ENCODE results near the gene OR13A1.
"Not testable (repeated sequence)": the region's sequence is repeated elsewhere in the genome, so short reads cannot be mapped to it uniquely, and the experiment has no call there.

The OR13A1 gene, protein sequence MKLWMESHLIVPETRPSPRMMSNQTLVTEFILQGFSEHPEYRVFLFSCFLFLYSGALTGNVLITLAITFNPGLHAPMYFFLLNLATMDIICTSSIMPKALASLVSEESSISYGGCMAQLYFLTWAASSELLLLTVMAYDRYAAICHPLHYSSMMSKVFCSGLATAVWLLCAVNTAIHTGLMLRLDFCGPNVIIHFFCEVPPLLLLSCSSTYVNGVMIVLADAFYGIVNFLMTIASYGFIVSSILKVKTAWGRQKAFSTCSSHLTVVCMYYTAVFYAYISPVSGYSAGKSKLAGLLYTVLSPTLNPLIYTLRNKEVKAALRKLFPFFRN

DNA sequence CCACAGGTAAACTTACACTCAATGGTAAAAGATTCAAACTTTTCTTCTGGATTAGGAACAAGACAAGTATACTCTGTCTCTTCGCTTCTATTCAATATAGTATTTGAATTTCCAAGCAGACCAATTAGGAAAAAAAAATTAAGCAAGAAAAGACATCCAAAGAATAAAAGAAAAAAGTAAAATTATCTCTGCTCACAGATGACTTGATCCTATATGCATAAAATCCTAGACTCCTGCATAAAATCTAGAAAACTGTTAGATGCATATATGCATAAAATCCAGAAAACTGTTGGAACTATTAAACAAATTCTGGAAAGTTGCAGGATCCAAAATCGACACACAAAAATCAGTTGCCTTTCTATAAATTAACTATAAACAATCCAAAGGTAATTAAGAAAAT is at the start of gene OR13A1:
Gene OR13A1, minus strand, starts transcription at position 101 of the 400 bp plus-strand sequence. CDS start 11,186 bp downstream, outside the sequence.
- Mint-ChIP-seq H3K36me3 (ENCODE audit: low read depth) (no peaks in the 10 kb centered on the region), H3K4me3 (no peak within 1 kb of the TSS), H3K27me3 (peaks cover 8% of the 10 kb centered on the region), H3K9me3 (peaks cover 20% of the 10 kb centered on the region), H3K27ac (no peak within 1 kb of the TSS), H3K4me1 (ENCODE audit: low read depth) (no peaks in the 10 kb centered on the region)
- DNase-seq: no peak

DNA sequence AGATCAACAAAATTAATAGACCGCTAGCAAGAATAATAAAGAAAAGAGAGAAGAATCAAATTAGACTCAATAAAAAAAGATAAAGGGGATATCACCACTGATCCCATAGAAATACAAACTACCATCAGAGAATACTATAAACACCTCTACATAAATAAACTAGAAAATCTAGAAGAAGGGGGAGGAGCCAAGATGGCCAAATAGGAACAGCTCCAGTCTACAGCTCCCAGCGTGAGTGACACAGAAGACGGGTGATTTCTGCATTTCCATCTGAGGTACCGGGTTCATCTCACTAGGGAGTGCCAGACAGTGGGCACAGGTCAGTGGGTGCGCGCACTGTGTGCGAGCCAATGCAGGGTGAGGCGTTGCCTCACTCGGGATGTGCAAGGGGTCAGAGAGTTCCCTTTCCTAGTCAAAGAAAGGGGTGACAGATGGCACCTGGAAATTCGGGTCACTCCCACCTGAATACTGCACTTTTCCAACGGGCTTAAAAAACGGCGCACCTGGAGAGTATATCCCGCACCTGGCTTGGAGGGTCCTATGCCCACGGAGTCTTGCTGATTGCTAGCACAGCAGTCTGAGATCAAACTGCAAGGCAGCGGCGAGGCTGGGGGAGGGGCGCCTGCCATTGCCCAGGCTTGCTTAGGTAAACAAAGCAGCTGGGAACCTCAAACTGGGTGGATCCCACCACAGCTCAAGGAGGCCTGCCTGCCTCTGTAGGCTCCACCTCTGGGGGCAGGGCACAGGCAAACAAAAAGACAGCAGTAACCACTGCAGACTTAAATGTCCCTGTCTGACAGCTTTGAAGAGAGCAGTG is 46.8 kb upstream of the OR13A1 start:
- H3K27me3 Mint-ChIP-seq: peaks cover 58% of the 10 kb centered on the region
- H3K4me1 Mint-ChIP-seq (ENCODE audit: low read depth): peaks cover 11% of the 10 kb centered on the region
- H3K27ac Mint-ChIP-seq; H3K9me3 Mint-ChIP-seq; DNase-seq; H3K36me3 Mint-ChIP-seq (ENCODE audit: low read depth); H3K4me3 Mint-ChIP-seq: not testable (repeated sequence)

DNA sequence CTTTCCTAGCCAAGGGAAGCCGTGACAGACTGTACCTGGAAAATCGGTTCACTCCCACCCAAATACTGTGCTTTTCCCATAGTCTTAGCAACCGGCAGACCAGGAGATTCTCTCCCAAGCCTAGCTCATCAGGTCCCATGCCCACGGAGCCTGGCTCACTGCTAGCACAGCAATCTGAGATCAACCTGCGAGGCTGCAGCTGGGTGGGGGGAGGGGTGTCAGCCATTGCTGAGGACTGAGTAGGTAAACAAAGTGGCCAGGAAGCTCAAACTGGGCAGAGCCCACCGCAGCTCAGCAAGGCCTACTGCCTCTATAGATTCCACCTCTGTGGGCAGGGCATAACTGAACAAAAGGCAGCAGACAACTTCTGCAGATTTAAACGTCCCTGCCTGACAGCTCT is 43.6 kb upstream of the OR13A1 start:
- H3K36me3 Mint-ChIP-seq (ENCODE audit: low read depth); DNase-seq; H3K27ac Mint-ChIP-seq; H3K4me3 Mint-ChIP-seq; H3K9me3 Mint-ChIP-seq: not testable (repeated sequence)
- H3K4me1 Mint-ChIP-seq (ENCODE audit: low read depth): peaks cover 15% of the 10 kb centered on the region
- H3K27me3 Mint-ChIP-seq: peaks cover 44% of the 10 kb centered on the region

DNA sequence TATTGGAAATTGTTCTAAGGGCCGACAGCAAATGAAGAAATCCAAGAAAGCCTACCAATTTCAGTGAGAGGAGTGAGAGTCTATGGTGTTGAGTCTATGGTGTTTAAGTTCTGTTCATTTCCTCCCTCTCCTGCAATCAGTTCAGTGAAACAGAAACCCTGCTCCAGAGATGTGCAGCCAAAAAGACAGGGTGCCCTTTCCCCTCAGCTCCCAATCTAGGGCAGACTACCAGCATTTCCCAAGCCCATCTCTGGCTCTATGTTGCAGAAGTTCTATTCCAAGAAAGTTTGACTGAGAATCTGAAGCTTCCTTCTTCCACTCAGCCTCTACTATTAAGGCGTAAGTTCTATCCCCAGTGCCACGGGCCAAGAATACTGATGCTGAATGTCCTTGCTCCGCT is 40.1 kb upstream of the OR13A1 start:
- Mint-ChIP-seq H3K27ac (no peak overlapping the region), H3K4me1 (ENCODE audit: low read depth) (peaks cover 21% of the 10 kb centered on the region), H3K36me3 (ENCODE audit: low read depth) (no peaks in the 10 kb centered on the region), H3K27me3 (peaks cover 24% of the 10 kb centered on the region), H3K9me3 (no peaks in the 10 kb centered on the region), H3K4me3 (no peak overlapping the region)
- no peak for DNase-seq

DNA sequence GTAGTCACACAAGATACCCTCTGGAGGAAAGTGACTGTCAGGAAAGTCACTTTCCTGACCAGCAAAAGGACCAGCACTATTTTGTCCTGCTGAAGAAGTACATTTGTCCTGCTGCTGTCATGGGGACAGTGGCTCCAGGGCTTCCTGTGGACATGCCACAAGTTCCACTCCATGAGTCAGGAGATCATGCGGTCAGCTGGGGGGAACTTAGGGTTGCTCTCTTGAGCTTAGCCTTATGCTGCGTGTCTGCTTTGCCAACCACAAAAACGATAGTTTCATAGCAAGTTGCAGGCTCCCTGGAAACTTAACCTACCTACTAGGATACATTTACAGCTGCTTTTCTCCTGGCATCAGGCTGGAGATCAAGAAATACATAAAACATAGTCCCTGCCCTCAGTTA is 38.9 kb upstream of the OR13A1 start:
- no peaks in the 10 kb centered on the region for H3K9me3 Mint-ChIP-seq
- peaks cover 21% of the 10 kb centered on the region for H3K4me1 Mint-ChIP-seq (ENCODE audit: low read depth)
- H3K4me3 Mint-ChIP-seq: no peak overlapping the region
- DNase-seq: no peak
- H3K27ac Mint-ChIP-seq: no peak overlapping the region
- no peaks in the 10 kb centered on the region for H3K36me3 Mint-ChIP-seq (ENCODE audit: low read depth)
- peaks cover 18% of the 10 kb centered on the region for H3K27me3 Mint-ChIP-seq

DNA sequence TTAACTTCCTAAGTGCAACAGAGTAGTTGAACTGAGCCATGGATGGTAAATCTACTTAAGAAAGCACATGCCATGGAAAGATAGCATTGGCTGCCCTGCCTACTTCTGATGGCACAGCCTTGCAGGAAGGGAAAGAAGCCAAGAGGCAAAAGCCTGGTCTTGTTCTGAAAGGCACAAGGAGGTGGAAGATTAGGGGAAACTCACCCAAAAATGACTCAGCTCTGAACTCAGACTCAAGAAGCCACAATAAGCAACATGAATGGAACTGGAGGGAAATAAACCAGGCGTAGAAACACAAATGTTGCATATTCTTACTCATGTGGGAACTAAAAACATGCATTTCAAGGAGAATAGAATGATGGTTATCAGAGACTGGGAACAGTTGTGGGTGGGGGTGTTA is 37.8 kb upstream of the OR13A1 start:
- DNase-seq: no peak
- Mint-ChIP-seq H3K4me1 (ENCODE audit: low read depth) (peaks cover 20% of the 10 kb centered on the region), H3K4me3 (no peak overlapping the region), H3K9me3 (no peaks in the 10 kb centered on the region), H3K27me3 (peaks cover 16% of the 10 kb centered on the region), H3K27ac (peak overlapping the region; percentile 88), H3K36me3 (ENCODE audit: low read depth) (no peaks in the 10 kb centered on the region)

DNA sequence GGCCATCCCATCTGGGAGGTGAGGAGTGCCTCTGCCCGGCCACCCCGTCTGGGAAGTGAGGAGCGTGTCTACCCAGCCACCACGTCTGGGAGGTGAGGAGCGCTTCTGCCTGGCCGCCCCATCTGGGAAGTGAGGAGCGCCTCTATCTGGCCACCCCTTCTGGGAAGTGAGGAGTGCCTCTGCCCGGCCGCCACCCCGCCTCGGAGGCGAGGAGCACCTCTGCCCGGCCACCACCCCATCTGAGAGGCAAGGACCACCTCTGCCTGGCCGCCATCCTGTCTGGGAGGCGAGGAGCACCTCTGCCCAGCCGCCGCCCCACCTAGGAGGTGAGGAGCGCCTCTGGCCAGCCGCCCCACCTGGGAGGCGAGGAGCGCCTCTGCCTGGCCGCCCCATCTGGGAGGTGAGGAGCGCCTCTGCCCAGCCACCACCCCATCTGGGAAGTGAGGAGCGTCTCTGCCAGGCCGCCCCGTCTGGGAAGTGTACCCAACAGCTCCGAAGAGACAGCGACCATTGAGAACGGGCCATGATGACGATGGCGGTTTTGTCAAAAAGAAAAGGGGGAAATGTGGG is 32.9 kb upstream of the OR13A1 start:
- not testable (repeated sequence) for H3K9me3 Mint-ChIP-seq; H3K4me3 Mint-ChIP-seq; H3K36me3 Mint-ChIP-seq (ENCODE audit: low read depth); H3K4me1 Mint-ChIP-seq (ENCODE audit: low read depth); DNase-seq; H3K27ac Mint-ChIP-seq
- H3K27me3 Mint-ChIP-seq: peaks cover 10% of the 10 kb centered on the region

DNA sequence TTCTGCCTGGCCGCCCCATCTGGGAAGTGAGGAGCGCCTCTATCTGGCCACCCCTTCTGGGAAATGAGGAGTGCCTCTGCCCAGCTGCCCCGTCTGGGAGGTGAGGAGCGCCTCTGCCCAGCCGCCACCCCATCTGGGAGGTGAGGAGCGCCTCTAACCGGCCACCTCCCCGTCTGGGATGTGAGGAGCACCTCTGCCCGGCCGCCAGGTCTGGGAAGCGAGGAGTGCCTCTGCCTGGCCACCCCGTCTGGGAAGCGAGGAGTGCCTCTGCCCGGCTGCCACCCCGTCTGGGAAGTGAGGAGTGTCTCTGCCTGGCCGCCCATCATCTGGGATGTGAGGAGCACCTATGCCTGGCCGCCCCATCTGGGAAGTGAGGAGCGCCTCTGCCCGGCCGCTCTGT is 32.1 kb upstream of the OR13A1 start:
- not testable (repeated sequence) for H3K36me3 Mint-ChIP-seq (ENCODE audit: low read depth); DNase-seq; H3K4me3 Mint-ChIP-seq; H3K4me1 Mint-ChIP-seq (ENCODE audit: low read depth); H3K27ac Mint-ChIP-seq; H3K9me3 Mint-ChIP-seq
- H3K27me3 Mint-ChIP-seq: peaks cover 10% of the 10 kb centered on the region

DNA sequence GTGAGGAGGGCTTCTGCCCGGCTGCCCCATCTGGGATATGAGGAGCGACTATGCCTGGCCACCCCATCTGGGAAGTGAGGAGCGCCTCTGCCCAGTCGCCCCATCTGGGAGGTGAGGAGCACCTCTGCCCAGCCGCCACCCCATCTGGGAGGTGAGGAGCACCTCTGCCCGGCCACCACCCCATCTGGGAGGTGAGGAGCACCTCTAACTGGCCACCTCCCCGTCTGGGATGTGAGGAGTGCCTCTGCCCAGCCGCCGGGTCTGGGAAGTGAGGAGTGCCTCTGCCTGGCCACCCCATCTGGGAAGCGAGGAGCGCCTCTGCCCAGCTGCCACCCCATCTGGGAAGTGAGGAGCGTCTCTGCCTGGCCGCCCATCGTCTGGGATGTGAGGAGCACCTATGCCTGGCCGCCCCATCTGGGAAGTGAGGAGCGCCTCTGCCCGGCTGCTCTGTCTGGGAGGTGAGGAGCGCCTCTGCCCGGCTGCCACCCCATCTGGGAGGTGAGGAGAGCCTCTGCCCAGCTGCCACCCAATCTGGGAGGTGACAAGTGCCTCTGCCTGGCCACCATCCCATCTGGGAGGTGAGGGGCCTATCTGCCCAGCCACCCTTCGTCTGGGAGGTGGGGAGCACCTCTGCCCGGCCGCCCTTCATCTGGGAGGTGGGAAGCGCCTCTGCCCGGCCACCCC is 31.4 kb upstream of the OR13A1 start:
- H3K27ac Mint-ChIP-seq; H3K4me3 Mint-ChIP-seq; H3K4me1 Mint-ChIP-seq (ENCODE audit: low read depth); H3K36me3 Mint-ChIP-seq (ENCODE audit: low read depth); H3K9me3 Mint-ChIP-seq; DNase-seq; H3K27me3 Mint-ChIP-seq: not testable (repeated sequence)

DNA sequence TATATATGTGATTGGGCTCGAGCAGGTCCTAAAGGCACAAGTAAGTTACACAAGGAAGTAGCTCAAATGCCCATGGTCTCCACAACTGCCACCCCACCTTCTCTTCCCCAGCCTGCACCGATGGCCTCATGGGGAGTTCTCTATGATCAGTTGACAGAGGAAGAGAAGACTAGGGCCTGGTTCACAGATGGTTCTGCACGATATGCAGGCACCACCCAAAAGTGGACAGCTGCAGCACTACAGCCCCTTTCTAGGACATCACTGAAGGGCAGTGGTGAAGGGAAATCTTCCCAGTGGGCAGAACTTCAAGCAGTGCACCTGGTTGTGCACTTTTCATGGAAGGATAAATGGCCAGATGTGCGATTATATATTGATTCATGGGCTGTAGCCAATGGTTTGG is 25.0 kb upstream of the OR13A1 start:
- not testable (repeated sequence) for H3K27me3 Mint-ChIP-seq; H3K36me3 Mint-ChIP-seq (ENCODE audit: low read depth); DNase-seq; H3K4me1 Mint-ChIP-seq (ENCODE audit: low read depth); H3K4me3 Mint-ChIP-seq; H3K9me3 Mint-ChIP-seq; H3K27ac Mint-ChIP-seq

DNA sequence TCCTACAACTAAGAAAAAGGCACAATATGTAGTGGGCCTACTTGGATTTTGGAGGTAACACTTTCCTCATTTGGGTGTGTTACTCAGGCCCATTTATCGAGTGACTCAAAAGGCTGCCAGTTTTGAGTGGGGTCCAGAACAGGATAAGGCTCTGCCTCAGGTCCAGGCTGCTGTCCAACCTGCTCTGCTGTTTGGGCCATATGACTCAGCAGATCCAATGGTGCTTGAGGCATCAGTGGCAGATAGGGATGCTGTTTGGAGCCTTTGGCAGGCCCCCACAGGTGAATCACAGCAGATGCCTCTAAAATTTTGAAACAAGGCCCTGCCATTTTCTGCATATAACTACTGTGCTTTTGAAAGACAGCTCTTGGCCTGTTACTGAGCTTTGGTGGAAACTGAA is 24.5 kb upstream of the OR13A1 start:
- peaks cover 6% of the 10 kb centered on the region for H3K27me3 Mint-ChIP-seq
- DNase-seq: no peak
- H3K4me3 Mint-ChIP-seq: no peak overlapping the region
- H3K9me3 Mint-ChIP-seq: no peaks in the 10 kb centered on the region
- no peaks in the 10 kb centered on the region for H3K36me3 Mint-ChIP-seq (ENCODE audit: low read depth)
- H3K27ac Mint-ChIP-seq: no peak overlapping the region
- no peaks in the 10 kb centered on the region for H3K4me1 Mint-ChIP-seq (ENCODE audit: low read depth)

DNA sequence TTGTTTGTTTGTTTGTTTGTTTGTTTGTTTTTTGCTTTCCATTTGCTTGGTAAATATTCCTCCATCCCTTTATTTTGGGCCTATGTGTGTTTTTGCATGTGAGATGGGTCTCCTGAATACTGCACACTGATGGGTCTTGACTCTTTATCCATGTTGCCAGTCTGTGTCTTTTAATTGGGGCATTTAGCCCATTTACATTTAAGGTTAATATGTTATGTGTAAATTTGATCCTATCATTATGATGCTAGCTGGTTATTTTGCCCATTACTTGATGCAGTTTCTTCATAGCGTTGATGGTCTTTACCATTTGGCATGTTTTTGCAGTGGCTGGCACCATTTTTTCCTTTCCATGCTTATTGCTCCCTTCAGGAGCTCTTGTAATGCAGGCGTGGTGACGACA is 16.4 kb upstream of the OR13A1 start:
- not testable (repeated sequence) for DNase-seq; H3K4me3 Mint-ChIP-seq; H3K4me1 Mint-ChIP-seq (ENCODE audit: low read depth); H3K27ac Mint-ChIP-seq; H3K36me3 Mint-ChIP-seq (ENCODE audit: low read depth)
- Mint-ChIP-seq H3K27me3 (peaks cover 39% of the 10 kb centered on the region), H3K9me3 (peaks cover 15% of the 10 kb centered on the region)

DNA sequence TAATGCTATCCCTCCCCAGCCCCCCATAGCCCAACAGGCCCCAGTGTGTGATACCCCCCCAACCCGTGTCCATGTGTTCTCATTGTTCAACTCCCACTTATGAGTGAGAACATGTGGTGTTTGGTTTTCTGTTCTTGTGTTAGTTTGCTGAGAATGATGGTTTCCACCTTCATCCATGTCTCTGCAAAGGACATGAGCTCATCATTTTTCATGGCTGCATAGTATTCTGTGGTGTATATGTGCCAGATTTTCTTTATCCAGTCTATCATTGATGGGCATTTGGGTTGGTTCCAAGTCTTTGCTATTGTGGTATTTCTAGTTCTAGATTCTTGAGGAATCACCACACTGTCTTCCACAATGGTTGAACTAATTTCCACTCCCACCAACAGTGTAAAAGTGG is 11.5 kb upstream of the OR13A1 start:
- H3K9me3 Mint-ChIP-seq: peaks cover 19% of the 10 kb centered on the region
- not testable (repeated sequence) for H3K4me3 Mint-ChIP-seq; H3K4me1 Mint-ChIP-seq (ENCODE audit: low read depth); H3K36me3 Mint-ChIP-seq (ENCODE audit: low read depth); DNase-seq; H3K27ac Mint-ChIP-seq
- peaks cover 21% of the 10 kb centered on the region for H3K27me3 Mint-ChIP-seq

DNA sequence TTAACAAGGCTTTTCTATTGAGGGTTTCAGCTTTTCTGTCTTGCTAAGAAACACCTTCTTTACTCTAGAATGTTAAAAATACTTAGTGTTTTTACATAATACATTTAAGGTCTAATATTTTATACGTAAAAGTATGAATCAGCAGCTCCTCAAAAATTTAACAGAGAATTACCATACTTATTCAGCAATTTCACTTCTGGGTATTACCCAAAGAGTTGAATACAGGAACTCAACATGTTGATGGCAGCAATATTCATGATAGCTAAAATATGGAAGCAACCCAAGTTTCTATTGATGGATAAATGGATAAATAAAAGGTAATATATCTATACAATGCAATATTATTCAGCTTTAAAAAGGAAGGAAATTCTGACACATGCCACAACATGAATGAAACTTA is 9.7 kb upstream of the OR13A1 start:
- H3K9me3 Mint-ChIP-seq: peaks cover 19% of the 10 kb centered on the region
- H3K27me3 Mint-ChIP-seq: peaks cover 22% of the 10 kb centered on the region
- H3K27ac Mint-ChIP-seq: no peak overlapping the region
- H3K4me3 Mint-ChIP-seq: no peak overlapping the region
- no peaks in the 10 kb centered on the region for H3K4me1 Mint-ChIP-seq (ENCODE audit: low read depth)
- no peaks in the 10 kb centered on the region for H3K36me3 Mint-ChIP-seq (ENCODE audit: low read depth)
- no peak for DNase-seq

Measured in activated T-cell treated with anti-CD3 and anti-CD28 coated beads, Interleukin-2, amount 50 U/mL, for 24 hours (primary cell).